HepG2 (cell line): Measurements from ENCODE around the gene FLYWCH1. TPM values are rescaled to one million over a fixed set of nuclear protein-coding genes. Genes with fewer than 3 reads are reported as not detected.

Experiments
- ATAD3A ChIP-seq: sonication (generic); formaldehyde crosslinking; IDR thresholded peaks from 2 replicates; pipeline ENCODE4 v1.4.0; 2020; ENCODE audit warnings: missing genetic modification reagents
- KAT2B ChIP-seq: fragments of 150-350 bp; IDR thresholded peaks from 2 replicates; pipeline ENCODE4 v1.6.1; 2014; ENCODE audit warnings: low read depth, low read length, borderline replicate concordance
- NR2F1 ChIP-seq, 2 experiments: fragments of 450-650 bp in 1 of 2; formaldehyde crosslinking in 1 of 2; IDR thresholded peaks; 2 replicates each; pipeline versions ENCODE4 v1.5.0 to v1.6.1; 2016 to 2020; ENCODE audit warnings: mild to moderate bottlenecking in 1 of 2, missing compliant biosample characterization in 1 of 2, missing genetic modification reagents in 1 of 2, moderate library complexity in 1 of 2
- POGK ChIP-seq: sonication (generic); formaldehyde crosslinking; conservative IDR thresholded peaks from 2 replicates; pipeline ENCODE4 v1.8.0; 2022; ENCODE audit warnings: mild to moderate bottlenecking, moderate library complexity, missing genetic modification reagents
- RAD21 ChIP-seq: fragments of 450-650 bp; formaldehyde crosslinking; IDR thresholded peaks from 2 replicates; pipeline ENCODE4 v1.5.0; 2020; ENCODE audit warnings: mild to moderate bottlenecking
- RXRA ChIP-seq: sonication (generic); formaldehyde crosslinking; IDR thresholded peaks from 2 replicates; pipeline ENCODE4 v1.5.1; 2020; ENCODE audit warnings: missing genetic modification reagents
- SIN3A ChIP-seq: IDR thresholded peaks from 2 replicates; pipeline ENCODE4 v1.6.1; 2011; ENCODE audit warnings: low read depth, mild to moderate bottlenecking, control low read depth, low read length, borderline replicate concordance
- SKI ChIP-seq: fragments of 450-650 bp; IDR thresholded peaks from one replicate; pipeline ENCODE4 v1.6.1; 2018; ENCODE audit warnings: mild to moderate bottlenecking; ENCODE audit not compliant: partially characterized antibody
- SMAD3 ChIP-seq: sonication (generic); formaldehyde crosslinking; IDR thresholded peaks from 2 replicates; pipeline ENCODE4 v1.4.0; 2020; ENCODE audit warnings: missing genetic modification reagents
- ZBTB40 ChIP-seq, 2 experiments: fragments of 450-650 bp in 1 of 2; sonication (generic) in 1 of 2; formaldehyde crosslinking in 1 of 2; IDR thresholded peaks; 2 replicates each; pipeline versions ENCODE4 v1.6.1 to v1.8.0; 2016 to 2022; ENCODE audit warnings: antibody characterized with exemption in 1 of 2, mild to moderate bottlenecking in 1 of 2, missing genetic modification reagents in 1 of 2
- ZFX ChIP-seq: sonication (generic); formaldehyde crosslinking; IDR thresholded peaks from 2 replicates; pipeline ENCODE4 v1.4.0; 2020; ENCODE audit warnings: mild to moderate bottlenecking, low read depth, missing genetic modification reagents, moderate library complexity
- ZNF205 ChIP-seq: IDR thresholded peaks from 2 replicates; pipeline ENCODE4 v1.6.1; 2018; ENCODE audit warnings: missing biosample characterization, missing genetic modification reagents
- ZNF564 ChIP-seq: sonication (generic); formaldehyde crosslinking; IDR thresholded peaks from 2 replicates; pipeline ENCODE4 v1.8.1; 2023; ENCODE audit warnings: mild to moderate bottlenecking, missing genetic modification reagents
- ZNF740 ChIP-seq: sonication (generic); formaldehyde crosslinking; IDR thresholded peaks from 2 replicates; pipeline ENCODE4 v1.4.0; 2020; ENCODE audit warnings: missing genetic modification reagents
- ZNF782 ChIP-seq: sonication (generic); formaldehyde crosslinking; IDR thresholded peaks from 2 replicates; pipeline ENCODE4 v1.4.0; 2020; ENCODE audit warnings: missing genetic modification reagents, mild to moderate bottlenecking, borderline replicate concordance
- ZNF784 ChIP-seq: sonication (generic); formaldehyde crosslinking; IDR thresholded peaks from 2 replicates; pipeline ENCODE4 v1.5.1; 2020; ENCODE audit warnings: missing genetic modification reagents, mild to moderate bottlenecking, borderline replicate concordance
- polyA plus RNA-seq, 8 experiments: library from polyadenylated mRNA; depleted of rRNA in 3 of 8; stranded (reverse) in 7 of 8; unstranded in 1 of 8; fragments of >200 nt; fragmentation: Illumina TruSeq in 4 of 8; extraction: Trizol in 4 of 8; gene quantifications; 2 replicates each; pipeline versions ENCODE4 v1.2.1 to v1.2.3, GENCODE V29; 2011 to 2016; ENCODE audit warnings: low read depth in 4 of 8, missing spikeins in 1 of 8, mixed read lengths in 1 of 8; ENCODE audit not compliant: insufficient read depth in 1 of 8
- total RNA-seq, 5 experiments: library from RNA; depleted of rRNA; stranded (reverse); fragments of >200 nt; fragmentation: Illumina TruSeq; extraction: Trizol; gene quantifications; 2 replicates each; pipeline ENCODE4 v1.2.3, GENCODE V29; 2016; ENCODE audit warnings: low read depth in 1 of 5

FLYWCH1 gene
- total and polyA plus RNA-seq, 2 of the 13 experiments (the other 11 are each of a cell fraction or from before 2014, with no cell fraction given) = 7.3 to 12.4 TPM

GRCh38 chr16:2904100-2904921 is 7.4 kb upstream of the FLYWCH1 start (continued):
- no peak for TF ChIP-seq ZBTB40 (IDR thresholded peaks at IDR 0.05)
- TF ChIP-seq ZBTB40 (CRISPR knock-in tag; IDR thresholded peaks at IDR 0.05) = peak; percentile 24; the same call in 1 of the 2 replicates
- peak; percentile 78 for TF ChIP-seq ZNF205
- peak; percentile 73; the same call in 1 of the 2 replicates for TF ChIP-seq RAD21 (CRISPR knock-in tag)
- TF ChIP-seq POGK = 0 out of 2 replicates have a peak, but pooled peaks have one; percentile 78
- peak; percentile 84; the same call in 1 of the 2 replicates for TF ChIP-seq ZNF782 (CRISPR knock-in tag)
- 0 out of 2 replicates have a peak, but pooled peaks have one; percentile 66 for TF ChIP-seq ZNF784
- TF ChIP-seq NR2F1 (CRISPR knock-in tag; IDR thresholded peaks at IDR 0.05) = no peak
- no peak for TF ChIP-seq KAT2B
- no peak for TF ChIP-seq SKI
- peak; percentile 89 for TF ChIP-seq ZFX (CRISPR knock-in tag)
- 0 out of 2 replicates have a peak, but pooled peaks have one; percentile 74 for TF ChIP-seq ZNF564 (CRISPR knock-in tag)
- TF ChIP-seq ZNF740 (CRISPR knock-in tag) = no peak
- TF ChIP-seq ATAD3A (CRISPR knock-in tag) = no peak
- TF ChIP-seq SMAD3 (CRISPR knock-in tag) = peak; percentile 74; the same call in 1 of the 2 replicates
- TF ChIP-seq RXRA (CRISPR knock-in tag) = peak; percentile 75
- peak; percentile 28; the same call in 1 of the 2 replicates for TF ChIP-seq SIN3A
